Measurements from ENCODE around the gene HDAC11. TPM values are rescaled to one million over a fixed set of nuclear protein-coding genes. Genes with fewer than 3 reads are reported as not detected.

HDAC11 gene
- total RNA-seq, 1 donor from 2014 or later, result 18.2 TPM

DNA sequence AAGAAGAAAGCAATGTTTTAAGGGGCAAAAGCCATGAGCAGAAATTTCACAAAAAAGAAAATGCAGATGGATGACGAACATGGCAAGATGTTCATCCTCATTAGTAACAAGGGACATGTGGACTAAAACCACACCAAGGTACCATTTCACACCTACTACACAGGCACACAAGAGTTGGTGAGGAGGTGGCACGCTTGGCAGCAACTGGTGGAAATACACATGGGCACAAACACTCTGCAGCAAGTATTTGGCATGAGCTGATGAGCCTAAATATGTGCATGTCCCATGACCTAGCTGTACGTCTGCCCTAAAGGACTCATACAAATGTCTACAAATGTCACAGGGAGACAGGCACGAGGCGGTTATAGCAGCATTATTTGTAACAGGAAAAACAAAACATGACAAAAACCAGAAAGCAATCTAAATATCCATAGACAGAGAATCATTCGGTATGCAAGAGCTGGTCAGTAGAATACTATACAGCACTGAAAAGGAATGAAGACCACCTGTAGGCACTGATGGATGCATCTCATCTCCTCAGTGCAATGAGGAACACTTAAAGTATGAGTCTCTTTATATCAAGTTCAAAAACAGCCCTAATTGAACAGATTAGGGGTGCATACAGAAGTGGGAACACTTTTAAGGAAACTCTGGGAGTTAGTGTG lies 57.3 kb downstream of the HDAC11 start:
- no peaks in the 10 kb centered on the region for H3K27me3 ChIP-seq (ENCODE audit: low read depth)
- DNase-seq (no peak), ATAC-seq (no peak)
- H3K4me1 ChIP-seq, result no peaks in the 10 kb centered on the region
- H3K27ac ChIP-seq, result no peak overlapping the region
- peaks cover 6% of the 10 kb centered on the region for H3K9me3 ChIP-seq
- TF ChIP-seq, protein P1, sequence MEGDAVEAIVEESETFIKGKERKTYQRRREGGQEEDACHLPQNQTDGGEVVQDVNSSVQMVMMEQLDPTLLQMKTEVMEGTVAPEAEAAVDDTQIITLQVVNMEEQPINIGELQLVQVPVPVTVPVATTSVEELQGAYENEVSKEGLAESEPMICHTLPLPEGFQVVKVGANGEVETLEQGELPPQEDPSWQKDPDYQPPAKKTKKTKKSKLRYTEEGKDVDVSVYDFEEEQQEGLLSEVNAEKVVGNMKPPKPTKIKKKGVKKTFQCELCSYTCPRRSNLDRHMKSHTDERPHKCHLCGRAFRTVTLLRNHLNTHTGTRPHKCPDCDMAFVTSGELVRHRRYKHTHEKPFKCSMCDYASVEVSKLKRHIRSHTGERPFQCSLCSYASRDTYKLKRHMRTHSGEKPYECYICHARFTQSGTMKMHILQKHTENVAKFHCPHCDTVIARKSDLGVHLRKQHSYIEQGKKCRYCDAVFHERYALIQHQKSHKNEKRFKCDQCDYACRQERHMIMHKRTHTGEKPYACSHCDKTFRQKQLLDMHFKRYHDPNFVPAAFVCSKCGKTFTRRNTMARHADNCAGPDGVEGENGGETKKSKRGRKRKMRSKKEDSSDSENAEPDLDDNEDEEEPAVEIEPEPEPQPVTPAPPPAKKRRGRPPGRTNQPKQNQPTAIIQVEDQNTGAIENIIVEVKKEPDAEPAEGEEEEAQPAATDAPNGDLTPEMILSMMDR (IDR thresholded peaks at IDR 0.05), result no peak
- intact Hi-C loops (cut with DNase I), result no loop called here
- H3K4me3 ChIP-seq, result no peak overlapping the region
- no peaks in the 10 kb centered on the region for H3K36me3 ChIP-seq

DNA sequence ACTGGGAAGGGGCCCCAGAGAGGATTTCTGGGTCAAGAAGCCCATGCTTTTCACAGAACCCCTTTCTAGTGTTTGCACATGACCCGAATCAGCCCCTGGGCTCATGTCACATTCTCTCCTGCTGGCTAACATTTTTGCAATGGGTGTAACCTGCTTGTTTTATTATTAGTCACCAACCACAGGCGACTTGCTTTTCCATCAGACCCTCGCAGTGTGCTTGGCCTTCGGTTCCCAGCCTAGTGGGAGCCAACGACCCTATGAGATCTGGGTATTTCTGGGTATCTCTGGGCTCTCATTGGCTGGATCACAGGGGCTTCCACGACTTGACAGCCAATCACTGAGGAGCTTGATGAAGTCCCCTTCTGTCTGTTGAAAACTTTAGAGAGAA lies 57.8 kb downstream of the HDAC11 start:
- Histone ChIP-seq H3K4me1 (no peaks in the 10 kb centered on the region), H3K9me3 (peaks cover 6% of the 10 kb centered on the region), H3K27ac (no peak overlapping the region), H3K4me3 (no peak overlapping the region), H3K27me3 (ENCODE audit: low read depth) (no peaks in the 10 kb centered on the region), H3K36me3 (no peaks in the 10 kb centered on the region)
- TF ChIP-seq, protein P1 (IDR thresholded peaks at IDR 0.05), result no peak
- intact Hi-C loops (cut with DNase I), result no loop called here
- no peak for DNase-seq
- no peak for ATAC-seq

DNA sequence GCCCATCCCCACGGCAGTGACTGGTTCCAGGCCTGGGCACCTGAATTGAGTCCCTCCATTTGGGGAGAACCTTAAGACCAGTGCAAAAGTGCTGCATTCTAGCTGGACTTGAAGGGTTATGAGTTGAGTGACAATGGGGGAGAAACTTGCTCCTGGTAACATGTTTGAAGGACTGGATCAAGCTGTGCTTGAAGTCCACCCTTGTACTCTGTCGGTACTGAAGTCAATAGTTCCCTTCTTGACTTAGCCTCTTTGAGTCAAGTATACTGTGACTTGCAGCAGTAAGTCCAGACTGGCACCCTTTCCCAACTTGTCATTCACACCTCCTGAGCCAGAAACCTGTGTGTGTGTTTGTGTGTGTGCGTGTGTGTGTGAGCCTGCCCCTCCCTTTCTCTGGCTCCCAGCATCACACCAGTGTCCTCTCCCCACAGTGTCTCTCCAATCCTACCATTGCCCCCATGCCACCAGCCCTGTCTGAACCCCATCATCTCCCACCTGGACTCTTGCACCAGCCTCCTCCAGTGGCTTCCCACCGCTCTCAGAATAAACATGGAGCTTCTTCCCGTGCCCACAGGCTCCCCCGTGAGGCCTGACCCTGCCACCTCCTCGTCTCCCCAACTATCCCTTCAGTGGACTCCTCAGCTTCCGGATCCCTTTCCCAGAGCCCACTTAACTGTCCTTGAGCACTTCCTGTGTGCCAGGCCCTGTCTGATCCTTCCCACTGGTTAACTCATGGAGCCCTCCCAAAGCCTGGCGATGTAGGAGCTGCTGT lies 58.6 kb downstream of the HDAC11 start:
- DNase-seq, result no peak
- no peak overlapping the region for H3K4me3 ChIP-seq
- no peak for ATAC-seq
- H3K4me1 ChIP-seq, result no peaks in the 10 kb centered on the region
- TF ChIP-seq, protein P1 (IDR thresholded peaks at IDR 0.05), result no peak
- H3K27ac ChIP-seq, result no peak overlapping the region
- H3K27me3 ChIP-seq (ENCODE audit: low read depth), result no peaks in the 10 kb centered on the region
- peaks cover 6% of the 10 kb centered on the region for H3K9me3 ChIP-seq
- no peaks in the 10 kb centered on the region for H3K36me3 ChIP-seq
- intact Hi-C loops (cut with DNase I), result no loop called here

DNA sequence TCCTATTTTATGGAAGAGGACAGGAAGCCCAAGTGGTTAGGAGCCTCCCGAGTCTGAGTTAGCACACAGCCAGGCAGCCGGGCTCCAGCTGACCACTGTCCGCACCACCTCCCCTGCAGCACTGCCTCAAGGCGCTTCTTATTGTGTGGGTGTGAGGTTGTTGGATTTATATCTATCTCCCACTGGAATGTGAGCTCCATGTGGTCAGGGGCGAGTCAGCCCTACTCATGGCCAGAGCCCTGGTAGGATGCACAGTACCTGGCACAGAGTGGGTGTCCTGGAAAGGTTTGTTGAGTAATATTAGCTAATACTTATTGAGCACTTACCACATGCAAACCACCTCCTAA lies 59.2 kb downstream of the HDAC11 start:
- Histone ChIP-seq H3K27ac (no peak overlapping the region), H3K9me3 (peaks cover 6% of the 10 kb centered on the region), H3K36me3 (no peaks in the 10 kb centered on the region), H3K4me3 (no peak overlapping the region), H3K4me1 (no peaks in the 10 kb centered on the region), H3K27me3 (ENCODE audit: low read depth) (peaks cover 3% of the 10 kb centered on the region)
- intact Hi-C loops (cut with DNase I), result no loop called here
- peak in 1 of 2 donors; percentile 19 for ATAC-seq
- no peak for DNase-seq
- TF ChIP-seq, protein P1 (IDR thresholded peaks at IDR 0.05), result no peak

DNA sequence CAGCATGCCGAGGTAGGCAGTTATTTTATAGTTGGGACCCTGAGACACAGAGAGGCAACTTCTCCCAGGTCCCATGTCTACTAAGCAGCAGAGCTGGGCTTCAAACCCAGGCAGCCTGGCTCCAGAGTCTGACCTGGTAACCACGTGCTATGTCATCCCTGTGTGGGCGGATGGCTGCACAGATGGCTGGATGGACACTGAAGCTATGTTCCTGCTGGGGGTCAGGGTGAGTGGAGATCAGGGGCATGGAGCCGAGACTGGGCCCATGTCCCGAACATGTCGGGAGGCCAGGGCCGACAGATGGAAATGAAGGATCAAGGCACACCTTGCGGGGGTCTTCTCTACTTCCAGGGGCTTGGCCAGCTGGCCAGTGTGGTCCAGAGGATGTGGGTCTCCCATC lies 59.6 kb downstream of the HDAC11 start:
- Histone ChIP-seq H3K4me1 (no peaks in the 10 kb centered on the region), H3K36me3 (no peaks in the 10 kb centered on the region), H3K9me3 (peaks cover 6% of the 10 kb centered on the region), H3K27ac (no peak overlapping the region), H3K4me3 (no peak overlapping the region), H3K27me3 (ENCODE audit: low read depth) (peaks cover 3% of the 10 kb centered on the region)
- intact Hi-C loops (cut with DNase I), result no loop called here
- TF ChIP-seq, protein P1 (IDR thresholded peaks at IDR 0.05), result no peak
- no peak for ATAC-seq
- no peak for DNase-seq
